ENCODE data around the gene MTX1.

MTX1 gene

DNA sequence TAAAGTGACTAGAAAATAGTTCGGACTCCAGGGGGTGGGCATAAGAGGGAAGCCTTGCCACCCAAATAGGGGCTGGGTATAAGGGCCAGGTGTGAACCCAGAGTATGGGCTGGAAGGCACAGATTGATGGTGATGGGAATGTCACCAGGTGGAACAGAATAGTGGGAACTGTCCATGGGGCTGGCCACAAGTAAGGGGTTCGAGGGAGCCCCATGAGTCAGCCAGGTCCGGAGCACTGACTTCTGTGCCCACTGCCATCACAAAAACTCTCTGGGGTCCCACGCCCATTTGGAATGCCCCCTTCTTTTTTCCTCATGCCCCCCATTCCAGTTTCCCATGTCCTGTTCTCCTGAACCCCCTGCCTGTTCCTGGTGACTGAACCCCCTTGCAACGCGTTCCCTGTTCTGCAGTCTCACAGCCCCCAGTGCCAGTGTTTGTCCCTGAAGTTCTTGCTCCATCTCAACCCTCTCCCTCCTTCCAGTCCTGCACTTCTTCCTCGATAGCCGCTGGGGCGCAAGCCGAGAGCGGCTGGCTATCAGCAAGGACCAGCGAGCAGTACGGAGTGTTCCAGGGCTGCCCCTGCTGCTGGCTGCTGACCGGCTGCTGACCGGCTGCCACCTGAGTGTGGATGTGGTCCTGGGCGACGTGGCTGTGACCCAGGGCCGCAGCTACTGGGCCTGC lies 27.0 kb upstream of the MTX1 start:
- no peaks in the 10 kb centered on the region for H3K79me2 ChIP-seq (ENCODE audit: control insufficient read depth, insufficient read depth, low read length)
- no peak overlapping the region for H3K9ac ChIP-seq (ENCODE audit: low read length)
- H3K4me2 ChIP-seq (ENCODE audit: low read length), result no peak overlapping the region
- H4K5ac ChIP-seq (ENCODE audit: low read length), result no peak overlapping the region
- H4K8ac ChIP-seq (ENCODE audit: low read depth, low read length), result no peak overlapping the region
- H3K23ac ChIP-seq (ENCODE audit: low read length), result no peak overlapping the region
- no peak overlapping the region for H2BK120ac ChIP-seq (ENCODE audit: low read depth, low read length)
- H2BK15ac ChIP-seq (replicated peaks; ENCODE audit: low read depth), result no peak overlapping the region
- H3K27me3 ChIP-seq (ENCODE audit: insufficient read depth, low read length, poor library complexity), result no peaks in the 10 kb centered on the region
- no peak overlapping the region for H3K18ac ChIP-seq (ENCODE audit: low read length)
- no CpG with 5 or more reads among the region's 18 CpGs for WGBS (ENCODE audit: extremely low coverage, insufficient coverage, low lambda C conversion rate)
- H3K79me1 ChIP-seq (ENCODE audit: low read length), result no peaks in the 10 kb centered on the region
- H3K4ac ChIP-seq (ENCODE audit: low read depth, low read length), result no peak overlapping the region
- H3K36me3 ChIP-seq (ENCODE audit: control insufficient read depth, insufficient read depth, low read length), result peaks cover 3% of the 10 kb centered on the region
- H3K4me1 ChIP-seq (ENCODE audit: control insufficient read depth, low read depth, low read length), result no peaks in the 10 kb centered on the region
- no peak overlapping the region for H2BK5ac ChIP-seq (ENCODE audit: low read length)
- no peak overlapping the region for H3K27ac ChIP-seq (ENCODE audit: low read depth, low read length)
- H3K4me3 ChIP-seq (ENCODE audit: low read length), result no peak overlapping the region
- no peak for DNase-seq
- no peak overlapping the region for H2AK5ac ChIP-seq (ENCODE audit: low read length)
- H3K56ac ChIP-seq (ENCODE audit: low read length), result no peak overlapping the region

- no peak overlapping the region for H3K4ac ChIP-seq (ENCODE audit: low read depth, low read length)
- no peak overlapping the region for H3K4me3 ChIP-seq (ENCODE audit: low read length)
- H2AK5ac ChIP-seq (ENCODE audit: low read length), result no peak overlapping the region
- no peak for DNase-seq
- peaks cover 3% of the 10 kb centered on the region for H3K36me3 ChIP-seq (ENCODE audit: control insufficient read depth, insufficient read depth, low read length)
- no peak overlapping the region for H4K5ac ChIP-seq (ENCODE audit: low read length)
- no peak overlapping the region for H3K27ac ChIP-seq (ENCODE audit: low read depth, low read length)
- no peaks in the 10 kb centered on the region for H3K79me1 ChIP-seq (ENCODE audit: low read length)
- no peak overlapping the region for H3K4me2 ChIP-seq (ENCODE audit: low read length)
- no peak overlapping the region for H3K23ac ChIP-seq (ENCODE audit: low read length)
- H3K4me1 ChIP-seq (ENCODE audit: control insufficient read depth, low read depth, low read length), result no peaks in the 10 kb centered on the region
- H3K27me3 ChIP-seq (ENCODE audit: insufficient read depth, low read length, poor library complexity), result no peaks in the 10 kb centered on the region
- 100% methylated on average over 1 of the region's 7 CpGs for whole genome bisulfite sequencing (ENCODE audit: extremely low coverage, insufficient coverage, low lambda C conversion rate)
- no peak overlapping the region for H3K9ac ChIP-seq (ENCODE audit: low read length)
- H3K18ac ChIP-seq (ENCODE audit: low read length), result no peak overlapping the region
- H3K79me2 ChIP-seq (ENCODE audit: control insufficient read depth, insufficient read depth, low read length), result no peaks in the 10 kb centered on the region
- H2BK15ac ChIP-seq (replicated peaks; ENCODE audit: low read depth), result no peak overlapping the region
- no peak overlapping the region for H3K56ac ChIP-seq (ENCODE audit: low read length)
- H2BK120ac ChIP-seq (ENCODE audit: low read depth, low read length), result no peak overlapping the region
- no peak overlapping the region for H2BK5ac ChIP-seq (ENCODE audit: low read length)
- H4K8ac ChIP-seq (ENCODE audit: low read depth, low read length), result no peak overlapping the region
These were observed 26.4 kb upstream of the MTX1 start for GRCh38 chr1:155182052-155182550.

DNA sequence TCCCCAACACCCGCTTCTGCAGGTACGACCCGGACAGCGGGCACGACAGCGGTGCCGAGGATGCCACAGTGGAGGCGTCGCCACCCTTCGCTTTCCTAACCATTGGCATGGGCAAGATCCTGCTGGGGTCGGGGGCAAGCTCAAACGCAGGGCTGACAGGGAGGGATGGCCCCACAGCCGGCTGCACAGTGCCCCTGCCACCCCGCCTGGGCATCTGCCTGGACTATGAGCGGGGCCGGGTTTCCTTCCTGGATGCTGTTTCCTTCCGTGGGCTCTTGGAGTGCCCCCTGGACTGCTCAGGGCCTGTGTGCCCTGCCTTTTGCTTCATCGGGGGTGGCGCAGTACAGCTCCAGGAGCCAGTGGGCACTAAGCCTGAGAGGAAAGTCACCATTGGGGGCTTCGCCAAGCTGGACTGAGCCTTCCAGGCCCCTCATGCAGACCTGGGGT lies 24.7 kb upstream of the MTX1 start:
- Histone ChIP-seq H3K27me3 (ENCODE audit: insufficient read depth, low read length, poor library complexity) (no peaks in the 10 kb centered on the region), H2BK15ac (replicated peaks; ENCODE audit: low read depth) (no peak overlapping the region), H3K36me3 (ENCODE audit: control insufficient read depth, insufficient read depth, low read length) (no peaks in the 10 kb centered on the region), H2BK120ac (ENCODE audit: low read depth, low read length) (no peak overlapping the region), H3K27ac (ENCODE audit: low read depth, low read length) (no peak overlapping the region), H3K23ac (ENCODE audit: low read length) (no peak overlapping the region), H4K8ac (ENCODE audit: low read depth, low read length) (no peak overlapping the region), H3K4me1 (ENCODE audit: control insufficient read depth, low read depth, low read length) (no peaks in the 10 kb centered on the region), H2AK5ac (ENCODE audit: low read length) (no peak overlapping the region), H3K4ac (ENCODE audit: low read depth, low read length) (no peak overlapping the region), H3K4me2 (ENCODE audit: low read length) (no peak overlapping the region), H3K9ac (ENCODE audit: low read length) (no peak overlapping the region), H4K5ac (ENCODE audit: low read length) (no peak overlapping the region), H2BK5ac (ENCODE audit: low read length) (no peak overlapping the region), H3K79me1 (ENCODE audit: low read length) (no peaks in the 10 kb centered on the region), H3K79me2 (ENCODE audit: control insufficient read depth, insufficient read depth, low read length) (no peaks in the 10 kb centered on the region), H3K56ac (ENCODE audit: low read length) (no peak overlapping the region), H3K4me3 (ENCODE audit: low read length) (no peak overlapping the region), H3K18ac (ENCODE audit: low read length) (no peak overlapping the region)
- DNase-seq, result no peak
- WGBS (ENCODE audit: extremely low coverage, insufficient coverage, low lambda C conversion rate), result 100% methylated on average over 1 of the region's 20 CpGs

GRCh38 chr1:155184351-155184811 lies 24.1 kb upstream of the MTX1 start:
- no peak overlapping the region for H3K18ac ChIP-seq (ENCODE audit: low read length)
- no peak overlapping the region for H2BK120ac ChIP-seq (ENCODE audit: low read depth, low read length)
- H3K79me2 ChIP-seq (ENCODE audit: control insufficient read depth, insufficient read depth, low read length), result no peaks in the 10 kb centered on the region
- H3K27ac ChIP-seq (ENCODE audit: low read depth, low read length), result no peak overlapping the region
- no peak overlapping the region for H3K4me3 ChIP-seq (ENCODE audit: low read length)
- H2AK5ac ChIP-seq (ENCODE audit: low read length), result no peak overlapping the region
- no peak overlapping the region for H3K56ac ChIP-seq (ENCODE audit: low read length)
- H3K9ac ChIP-seq (ENCODE audit: low read length), result no peak overlapping the region
- no CpG with 5 or more reads among the region's 4 CpGs for WGBS (ENCODE audit: extremely low coverage, insufficient coverage, low lambda C conversion rate)
- no peak for DNase-seq
- H3K4me2 ChIP-seq (ENCODE audit: low read length), result no peak overlapping the region
- no peaks in the 10 kb centered on the region for H3K36me3 ChIP-seq (ENCODE audit: control insufficient read depth, insufficient read depth, low read length)
- no peaks in the 10 kb centered on the region for H3K79me1 ChIP-seq (ENCODE audit: low read length)
- no peak overlapping the region for H3K23ac ChIP-seq (ENCODE audit: low read length)
- no peak overlapping the region for H4K8ac ChIP-seq (ENCODE audit: low read depth, low read length)
- H4K5ac ChIP-seq (ENCODE audit: low read length), result no peak overlapping the region
- no peaks in the 10 kb centered on the region for H3K27me3 ChIP-seq (ENCODE audit: insufficient read depth, low read length, poor library complexity)
- no peak overlapping the region for H2BK5ac ChIP-seq (ENCODE audit: low read length)
- no peak overlapping the region for H2BK15ac ChIP-seq (replicated peaks; ENCODE audit: low read depth)
- no peak overlapping the region for H3K4ac ChIP-seq (ENCODE audit: low read depth, low read length)
- H3K4me1 ChIP-seq (ENCODE audit: control insufficient read depth, low read depth, low read length), result no peaks in the 10 kb centered on the region

GRCh38 chr1:155184835-155185782 lies 23.4 kb upstream of the MTX1 start:
- Histone ChIP-seq H2BK120ac (ENCODE audit: low read depth, low read length) (no peak overlapping the region), H3K4ac (ENCODE audit: low read depth, low read length) (no peak overlapping the region), H3K27me3 (ENCODE audit: insufficient read depth, low read length, poor library complexity) (no peaks in the 10 kb centered on the region), H3K23ac (ENCODE audit: low read length) (no peak overlapping the region), H3K27ac (ENCODE audit: low read depth, low read length) (no peak overlapping the region), H2AK5ac (ENCODE audit: low read length) (no peak overlapping the region), H3K4me2 (ENCODE audit: low read length) (no peak overlapping the region), H3K4me3 (ENCODE audit: low read length) (no peak overlapping the region), H2BK15ac (replicated peaks; ENCODE audit: low read depth) (no peak overlapping the region), H3K79me2 (ENCODE audit: control insufficient read depth, insufficient read depth, low read length) (no peaks in the 10 kb centered on the region), H4K5ac (ENCODE audit: low read length) (no peak overlapping the region), H3K9ac (ENCODE audit: low read length) (no peak overlapping the region), H3K79me1 (ENCODE audit: low read length) (no peaks in the 10 kb centered on the region), H4K8ac (ENCODE audit: low read depth, low read length) (no peak overlapping the region), H3K56ac (ENCODE audit: low read length) (no peak overlapping the region), H3K18ac (ENCODE audit: low read length) (no peak overlapping the region), H3K4me1 (ENCODE audit: control insufficient read depth, low read depth, low read length) (no peaks in the 10 kb centered on the region), H2BK5ac (ENCODE audit: low read length) (no peak overlapping the region), H3K36me3 (ENCODE audit: control insufficient read depth, insufficient read depth, low read length) (no peaks in the 10 kb centered on the region)
- WGBS (ENCODE audit: extremely low coverage, insufficient coverage, low lambda C conversion rate), result no CpG with 5 or more reads among the region's 21 CpGs
- no peak for DNase-seq

Measured in mesendoderm (in vitro differentiated cells).